ENCODE measurements around the gene KDSR.

- no peak for TF ChIP-seq POLR2A (IDR thresholded peaks at IDR 0.05)
- no peak for TF ChIP-seq CTCF (IDR thresholded peaks at IDR 0.05 in 4 of 5, conservative IDR thresholded peaks at IDR 0.05 in 1 of 5)
Measured at GRCh38 chr18:63317556-63317946, 49.5 kb downstream of the KDSR start.

Data from gastrocnemius medialis (tissue), 4 donors.